Central memory CD8-positive, alpha-beta T cell (primary cell): Measurements from ENCODE around the gene ZNF777.
A peak's percentile ranks its signal among the peaks of the same experiment; 100 is the strongest.

ENCODE experiments used
- ATAC-seq: fragments of 150-1000 bp; cut with Tn5 transposase; replicated peaks from 2 replicates; pipeline ENCODE4 v1.10.0; 2022; ENCODE audit warnings: mild to moderate bottlenecking, moderate FRiP score, moderate number of reproducible peaks; ENCODE audit not compliant: poor library complexity, severe bottlenecking; ENCODE audit errors: extremely low read depth
- DNase-seq, 2 donors: peaks; one replicate each; pipeline ENCODE4 v3.0.0; 2021; ENCODE audit warnings: low spot score in 2 of 2
- H3K27ac Mint-ChIP-seq: one replicate; pipeline ENCODE4 v1.8.0; 2022; ENCODE audit warnings: low read depth, mild to moderate bottlenecking, moderate library complexity, mixed read lengths
- H3K27me3 Mint-ChIP-seq: one replicate; pipeline ENCODE4 v1.8.0; 2022; ENCODE audit warnings: mixed read lengths
- H3K36me3 Mint-ChIP-seq: one replicate; pipeline ENCODE4 v1.8.0; 2022; ENCODE audit warnings: mild to moderate bottlenecking, moderate library complexity, mixed read lengths; ENCODE audit not compliant: insufficient read depth
- H3K4me1 Mint-ChIP-seq: one replicate; pipeline ENCODE4 v1.8.0; 2022; ENCODE audit warnings: mixed read lengths
- H3K4me3 Mint-ChIP-seq: one replicate; pipeline ENCODE4 v1.8.0; 2022; ENCODE audit warnings: mild to moderate bottlenecking, moderate library complexity, mixed read lengths
- H3K9me3 Mint-ChIP-seq: one replicate; pipeline ENCODE4 v1.8.0; 2022; ENCODE audit warnings: mixed read lengths

Gene ZNF777

GRCh38 chr7:149460493-149461277, at the start of gene ZNF777:
ZNF777 (minus strand) TSS chr7:149461062; CDS start chr7:149456022, 5,040 bp downstream.
- Mint-ChIP-seq H3K27ac (peak within 1 kb of the TSS; percentile 48), H3K4me3 (peak within 1 kb of the TSS; percentile 81), H3K27me3 (peaks cover 16% of the 10 kb centered on the region), H3K9me3 (no peaks in the 10 kb centered on the region), H3K36me3 (peaks cover 10% of the 10 kb centered on the region), H3K4me1 (peaks cover 15% of the 10 kb centered on the region)
- ATAC-seq (peak; percentile 100), DNase-seq (peak; percentile 64 to 69)

- H3K27me3 Mint-ChIP-seq: no peaks in the 10 kb centered on the region
- no peaks in the 10 kb centered on the region for H3K4me1 Mint-ChIP-seq
- H3K36me3 Mint-ChIP-seq: no peaks in the 10 kb centered on the region
- H3K27ac Mint-ChIP-seq: no peak overlapping the region
- DNase-seq (no peak), ATAC-seq (no peak)
- H3K9me3 Mint-ChIP-seq: peaks cover 17% of the 10 kb centered on the region
- no peak overlapping the region for H3K4me3 Mint-ChIP-seq
These were observed 49.4 kb upstream of the ZNF777 start for GRCh38 chr7:149510248-149510647.

- Mint-ChIP-seq H3K4me3 (no peak overlapping the region), H3K27ac (no peak overlapping the region), H3K9me3 (peaks cover 17% of the 10 kb centered on the region), H3K36me3 (no peaks in the 10 kb centered on the region), H3K27me3 (no peaks in the 10 kb centered on the region), H3K4me1 (no peaks in the 10 kb centered on the region)
- ATAC-seq: no peak
- no peak for DNase-seq
These were observed 48.9 kb upstream of the ZNF777 start for GRCh38 chr7:149509774-149510173.

- Mint-ChIP-seq H3K27ac (no peak overlapping the region), H3K9me3 (peaks cover 6% of the 10 kb centered on the region), H3K4me1 (peaks cover 3% of the 10 kb centered on the region), H3K4me3 (no peak overlapping the region), H3K36me3 (no peaks in the 10 kb centered on the region), H3K27me3 (no peaks in the 10 kb centered on the region)
- DNase-seq: no peak
- ATAC-seq: no peak
These were observed 44.7 kb upstream of the ZNF777 start for GRCh38 chr7:149505551-149505950.

- ATAC-seq: no peak
- H3K4me3 Mint-ChIP-seq: no peak overlapping the region
- no peaks in the 10 kb centered on the region for H3K27me3 Mint-ChIP-seq
- peaks cover 18% of the 10 kb centered on the region for H3K4me1 Mint-ChIP-seq
- H3K27ac Mint-ChIP-seq: no peak overlapping the region
- H3K36me3 Mint-ChIP-seq: peaks cover 4% of the 10 kb centered on the region
- no peaks in the 10 kb centered on the region for H3K9me3 Mint-ChIP-seq
- no peak for DNase-seq
These were observed 40.8 kb upstream of the ZNF777 start for GRCh38 chr7:149501651-149502050.

- ATAC-seq (no peak), DNase-seq (no peak)
- Mint-ChIP-seq H3K4me3 (no peak overlapping the region), H3K4me1 (peaks cover 25% of the 10 kb centered on the region), H3K9me3 (no peaks in the 10 kb centered on the region), H3K27me3 (no peaks in the 10 kb centered on the region), H3K36me3 (peaks cover 4% of the 10 kb centered on the region), H3K27ac (no peak overlapping the region)
These were observed 40.0 kb upstream of the ZNF777 start for GRCh38 chr7:149500910-149501309.

GRCh38 chr7:149500201-149500600, 39.3 kb upstream of the ZNF777 start:
- Mint-ChIP-seq H3K4me1 (peaks cover 32% of the 10 kb centered on the region), H3K4me3 (peak overlapping the region; percentile 27), H3K27me3 (no peaks in the 10 kb centered on the region), H3K36me3 (peaks cover 4% of the 10 kb centered on the region), H3K27ac (no peak overlapping the region), H3K9me3 (no peaks in the 10 kb centered on the region)
- ATAC-seq: peak; percentile 58
- no peak for DNase-seq

GRCh38 chr7:149498811-149499210, 37.9 kb upstream of the ZNF777 start:
- Mint-ChIP-seq H3K4me1 (peaks cover 41% of the 10 kb centered on the region), H3K27ac (no peak overlapping the region), H3K36me3 (peaks cover 6% of the 10 kb centered on the region), H3K9me3 (no peaks in the 10 kb centered on the region), H3K4me3 (no peak overlapping the region), H3K27me3 (no peaks in the 10 kb centered on the region)
- no peak for DNase-seq
- ATAC-seq: no peak

GRCh38 chr7:149497467-149498261, 36.8 kb upstream of the ZNF777 start, which contains the start of gene ZNF746:
ZNF746 (minus strand) TSS chr7:149497809; CDS start chr7:149497536, 273 bp downstream.
- DNase-seq: peak; percentile 50 to 66
- Mint-ChIP-seq H3K27me3 (no peaks in the 10 kb centered on the region), H3K27ac (peak within 1 kb of the TSS; percentile 97), H3K36me3 (peaks cover 7% of the 10 kb centered on the region), H3K4me1 (peaks cover 41% of the 10 kb centered on the region), H3K4me3 (peak within 1 kb of the TSS; percentile 98), H3K9me3 (no peaks in the 10 kb centered on the region)
- ATAC-seq: peak; percentile 81

GRCh38 chr7:149496642-149497391, 36.0 kb upstream of the ZNF777 start:
- no peaks in the 10 kb centered on the region for H3K27me3 Mint-ChIP-seq

GRCh38 chr7:149495785-149496641, 35.2 kb upstream of the ZNF777 start:
- Mint-ChIP-seq H3K4me3 (peak overlapping the region; percentile 98), H3K36me3 (peaks cover 18% of the 10 kb centered on the region), H3K27ac (peak overlapping the region; percentile 97), H3K4me1 (peaks cover 41% of the 10 kb centered on the region), H3K27me3 (no peaks in the 10 kb centered on the region), H3K9me3 (no peaks in the 10 kb centered on the region)
- DNase-seq (no peak), ATAC-seq (no peak)

More at GRCh38 chr7:149496642-149497391, 36.0 kb upstream of the ZNF777 start:
- Mint-ChIP-seq H3K36me3 (peaks cover 14% of the 10 kb centered on the region), H3K4me1 (peaks cover 41% of the 10 kb centered on the region), H3K4me3 (peak overlapping the region; percentile 98), H3K27ac (peak overlapping the region; percentile 97), H3K9me3 (no peaks in the 10 kb centered on the region)
- peak in 1 of 2 donors; percentile 33 for DNase-seq
- peak; percentile 45 for ATAC-seq
